H1 (cell line): ENCODE data around the gene CNIH1. TPM values are rescaled to one million over a fixed set of nuclear protein-coding genes. Genes with fewer than 3 reads are reported as not detected.

ENCODE experiments used
- CTCF ChIA-PET: fragments of 300-600 bp; sonication (Branson Sonifier 250); formaldehyde crosslinking; loops from one replicate; lab custom pipeline; 2021; ENCODE audit not compliant: partially characterized antibody; lab: Charles Lee
- POLR2A ChIA-PET: fragments of 300-600 bp; sonication (Branson Sonifier 250); formaldehyde crosslinking; loops from one replicate; lab custom pipeline; 2021; ENCODE audit warnings: inconsistent platforms; ENCODE audit not compliant: partially characterized antibody; lab: Charles Lee
- DNase-seq, 2 experiments: peaks; one replicate each; pipeline versions ENCODE4 v3.0.0 to v3.0.0-alpha.2; 2010 to 2022; ENCODE audit warnings: low spot score in 2 of 2, low read depth in 1 of 2, mixed read lengths in 1 of 2
- FAIRE-seq: peaks from 2 replicates; lab custom pipeline; 2011; peaks lifted over from hg19 to GRCh38; lab: Jason Lieb, UNC
- H2AFZ ChIP-seq: 2 replicates; pipeline ENCODE4 v1.8.1; 2012; ENCODE audit warnings: low read length, inconsistent platforms
- H2AK5ac ChIP-seq: 2 replicates; pipeline ENCODE4 v1.6.1; 2013; ENCODE audit warnings: low read depth, low read length
- H2BK120ac ChIP-seq: replicated peaks from 2 replicates; pipeline ENCODE3; 2013; ENCODE audit warnings: low read depth, low read length, inconsistent platforms
- H2BK12ac ChIP-seq: 2 replicates; pipeline ENCODE4 v1.6.1; 2013; ENCODE audit warnings: low read depth, low read length
- H2BK15ac ChIP-seq: 2 replicates; pipeline ENCODE4 v1.6.1; 2013; ENCODE audit warnings: low read length
- H2BK20ac ChIP-seq: 2 replicates; pipeline ENCODE4 v1.6.1; 2013; ENCODE audit warnings: low read length
- H2BK5ac ChIP-seq: 2 replicates; pipeline ENCODE4 v1.6.1; 2013; ENCODE audit warnings: low read depth, low read length
- H3K14ac ChIP-seq: 2 replicates; pipeline ENCODE4 v1.6.1; 2013; ENCODE audit warnings: inconsistent platforms; ENCODE audit not compliant: insufficient read length
- H3K18ac ChIP-seq: 2 replicates; pipeline ENCODE4 v1.6.1; 2013; ENCODE audit warnings: low read length; ENCODE audit errors: extremely low read depth
- H3K23ac ChIP-seq: 2 replicates; pipeline ENCODE4 v1.6.1; 2013; ENCODE audit warnings: inconsistent platforms; ENCODE audit not compliant: insufficient read length
- H3K23me2 ChIP-seq: 2 replicates; pipeline ENCODE4 v1.6.1; 2013; ENCODE audit warnings: low read depth, low read length
- H3K27ac ChIP-seq: 2 replicates; pipeline ENCODE4 v1.6.1; 2011; ENCODE audit warnings: low read depth, low read length, inconsistent platforms
- H3K27me3 ChIP-seq, 4 experiments: replicated peaks in 1 of 4; 1 replicate in 1 of 4; 2 replicates in 3 of 4; pipeline versions ENCODE4 v1.6.1 to v1.8.1; 2011 to 2013; ENCODE audit warnings: low read length in 3 of 4, mild to moderate bottlenecking in 3 of 4, inconsistent platforms in 2 of 4, mixed read lengths in 2 of 4, moderate library complexity in 1 of 4; ENCODE audit not compliant: control insufficient read depth in 3 of 4, insufficient read depth in 3 of 4; ENCODE audit errors: extremely low read depth in 1 of 4
- H3K36me3 ChIP-seq, 4 experiments: 2 replicates each; pipeline versions ENCODE4 v1.6.1 to v1.8.1; 2011 to 2013; ENCODE audit warnings: mild to moderate bottlenecking in 4 of 4, low read length in 3 of 4, moderate library complexity in 2 of 4, control low read depth in 1 of 4, inconsistent platforms in 1 of 4; ENCODE audit not compliant: insufficient read depth in 4 of 4, control insufficient read depth in 2 of 4
- H3K4ac ChIP-seq: replicated peaks from 2 replicates; pipeline ENCODE3; 2013; ENCODE audit warnings: low read length, low read depth, mixed read lengths, inconsistent platforms; ENCODE audit not compliant: insufficient read length
- H3K4me1 ChIP-seq, 4 experiments: replicated peaks in 1 of 4; 1 replicate in 1 of 4; 2 replicates in 3 of 4; pipeline versions ENCODE4 v1.6.1 to v1.8.1; 2011 to 2013; ENCODE audit warnings: low read length in 3 of 4, inconsistent platforms in 2 of 4, mixed read lengths in 1 of 4; ENCODE audit not compliant: insufficient read depth in 4 of 4, control insufficient read depth in 3 of 4
- H3K4me2 ChIP-seq, 2 experiments: 2 replicates each; pipeline versions ENCODE4 v1.6.1 to v1.8.1; 2011 to 2013; ENCODE audit warnings: low read depth in 2 of 2, low read length in 2 of 2, control low read depth in 1 of 2, inconsistent platforms in 1 of 2, mild to moderate bottlenecking in 1 of 2; ENCODE audit not compliant: insufficient read depth in 1 of 2
- H3K4me3 ChIP-seq, 4 experiments: fragments of 200-600, 300-600 bp in 1 of 4; sonication (generic), shearing (Covaris generic), sonication (Bioruptor Twin) in 1 of 4; 2 replicates each; pipeline versions ENCODE4 v1.5.1 to v1.8.1; 2011 to 2016; ENCODE audit warnings: low read length in 4 of 4, low read depth in 3 of 4, control low read depth in 2 of 4, inconsistent platforms in 2 of 4, mild to moderate bottlenecking in 2 of 4, mixed read lengths in 1 of 4, moderate library complexity in 1 of 4; ENCODE audit not compliant: insufficient read depth in 2 of 4; ENCODE audit errors: extremely low read depth in 1 of 4
- H3K56ac ChIP-seq: replicated peaks from 2 replicates; pipeline ENCODE3; 2013; ENCODE audit warnings: low read depth, mild to moderate bottlenecking, mixed read lengths, low read length, inconsistent platforms; ENCODE audit not compliant: insufficient read length
- H3K79me1 ChIP-seq: 2 replicates; pipeline ENCODE4 v1.6.1; 2013; ENCODE audit warnings: low read depth, low read length, control low read depth
- H3K79me2 ChIP-seq, 2 experiments: 2 replicates each; pipeline versions ENCODE4 v1.6.1 to v1.8.1; 2012 to 2013; ENCODE audit warnings: low read length in 2 of 2, mild to moderate bottlenecking in 2 of 2, inconsistent platforms in 1 of 2; ENCODE audit not compliant: insufficient read depth in 2 of 2, control insufficient read depth in 1 of 2
- H3K9ac ChIP-seq, 4 experiments: replicated peaks in 1 of 4; 1 replicate in 1 of 4; 2 replicates in 3 of 4; pipeline versions ENCODE4 v1.6.1 to v1.8.1; 2011 to 2013; ENCODE audit warnings: low read depth in 3 of 4, low read length in 3 of 4, control low read depth in 2 of 4, mild to moderate bottlenecking in 2 of 4, moderate library complexity in 2 of 4, inconsistent platforms in 1 of 4; ENCODE audit errors: extremely low read depth in 1 of 4
- H3K9me3 ChIP-seq, 2 experiments: 2 replicates each; pipeline versions ENCODE4 v1.6.1 to v1.8.1; 2012 to 2013; ENCODE audit warnings: mild to moderate bottlenecking in 2 of 2, moderate library complexity in 2 of 2, control low read depth in 1 of 2, inconsistent platforms in 1 of 2, low read depth in 1 of 2, low read length in 1 of 2, mixed read lengths in 1 of 2; ENCODE audit not compliant: insufficient read depth in 2 of 2
- H4K20me1 ChIP-seq, 2 experiments: replicated peaks in 1 of 2; 2 replicates each; pipeline versions ENCODE3 to v1.8.1; 2011 to 2013; ENCODE audit warnings: inconsistent platforms in 2 of 2, low read length in 2 of 2, mild to moderate bottlenecking in 1 of 2; ENCODE audit not compliant: insufficient read depth in 2 of 2, control insufficient read depth in 1 of 2
- H4K5ac ChIP-seq: 2 replicates; pipeline ENCODE4 v1.6.1; 2013; ENCODE audit warnings: low read length, low read depth, mixed read lengths, inconsistent platforms; ENCODE audit not compliant: insufficient read length
- H4K8ac ChIP-seq: 2 replicates; pipeline ENCODE4 v1.8.0; 2013; ENCODE audit warnings: mild to moderate bottlenecking, moderate library complexity, low read length, inconsistent platforms; ENCODE audit not compliant: insufficient read depth; ENCODE audit errors: extremely low read depth
- H4K91ac ChIP-seq: replicated peaks from 2 replicates; pipeline ENCODE3; 2013; ENCODE audit warnings: low read length, mixed read lengths, inconsistent platforms; ENCODE audit not compliant: insufficient read length
- CTBP2 ChIP-seq: IDR thresholded peaks from 2 replicates; pipeline ENCODE4 v1.7.0; 2011; ENCODE audit warnings: borderline replicate concordance, mild to moderate bottlenecking, moderate library complexity, mixed read lengths, low read length; ENCODE audit not compliant: insufficient read depth, insufficient read length
- WGBS, 2 experiments: shearing (Covaris generic) in 1 of 2; methylation state at CpG; one replicate each; pipeline versions ENCODE4 v1.1.6 to v1.1.7; 2013 to 2015; ENCODE audit warnings: low lambda C conversion rate in 2 of 2, mixed read lengths in 2 of 2, inconsistent platforms in 1 of 2, low coverage in 1 of 2, missing lambda C conversion rate in 1 of 2; ENCODE audit not compliant: insufficient replicate concordance in 2 of 2, insufficient coverage in 1 of 2, insufficient read length in 1 of 2; ENCODE audit errors: extremely low coverage in 1 of 2, missing lambda C conversion rate in 1 of 2; 5-methylcytosine and 5-hydroxymethylcytosine counted together
- polyA plus RNA-seq, 7 experiments: library from polyadenylated mRNA; depleted of rRNA in 3 of 7; stranded (reverse) in 5 of 7; unstranded in 2 of 7; fragments of >200 nt in 5 of 7; fragments of 200-250 nt in 2 of 7; gene quantifications; 1 replicate in 5 of 7; 2 replicates in 1 of 7; 4 replicates in 1 of 7; pipeline versions ENCODE4 v1.2.1 to v1.2.3, GENCODE V29; 2011 to 2013; ENCODE audit warnings: missing spikeins in 2 of 7, mixed read lengths in 2 of 7
- total RNA-seq: library from RNA; stranded (reverse); fragmentation: NEBNext Ultra II Directional; extraction: Animal tissue kit (Norgen Biotek cat#: 25700); gene quantifications from 2 replicates; pipeline ENCODE4 v1.2.1, GENCODE V29; 2021

The CNIH1 gene
- total and polyA plus RNA-seq, 2 of the 8 experiments (the other 6 are each of a cell fraction or from before 2014, with no cell fraction given) = 119 to 333 TPM

DNA sequence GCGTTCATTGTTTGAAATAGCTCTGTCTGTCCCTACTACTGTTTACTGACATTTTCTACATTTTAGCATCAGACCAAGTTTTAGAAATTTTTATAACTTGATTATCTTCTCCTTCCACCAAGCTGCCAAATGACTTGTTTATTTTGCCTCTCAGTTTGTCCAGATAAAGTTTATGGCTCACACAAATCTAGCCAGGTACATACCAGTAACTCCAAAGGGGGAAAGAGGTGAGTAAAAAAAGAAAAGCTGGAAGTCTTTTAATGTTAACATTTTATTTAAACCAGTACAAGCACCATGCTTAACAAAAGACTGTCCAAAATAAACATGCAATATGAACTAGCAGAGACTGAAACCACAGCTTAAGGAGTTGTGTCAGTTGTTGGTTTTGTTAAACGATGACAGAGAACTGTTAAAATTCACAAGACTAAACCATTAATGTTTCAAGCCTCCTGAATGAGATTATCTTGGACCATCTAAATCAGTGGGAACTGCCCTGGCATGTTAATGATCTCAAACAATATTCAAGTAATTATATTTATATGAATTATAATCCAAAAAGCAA is 33.1 kb upstream of the CNIH1 start:
- H2BK15ac ChIP-seq = no peak overlapping the region
- H3K4me3 ChIP-seq = no peak overlapping the region
- no peak overlapping the region for H2AFZ ChIP-seq
- peaks cover 0 to 27% (median 4%) of the 10 kb centered on the region in 4 experiments; a peak in 3 of 8 replicates for H3K36me3 ChIP-seq
- H2BK120ac ChIP-seq = no peak overlapping the region
- no peak overlapping the region for H3K27ac ChIP-seq
- no peak overlapping the region for H2BK12ac ChIP-seq
- H3K79me1 ChIP-seq = no peaks in the 10 kb centered on the region
- H4K20me1 ChIP-seq = no peaks in the 10 kb centered on the region
- H3K27me3 ChIP-seq = no peaks in the 10 kb centered on the region
- no peak overlapping the region for H2BK5ac ChIP-seq
- H3K14ac ChIP-seq = no peak overlapping the region
- no peak overlapping the region for H3K4me2 ChIP-seq
- H4K91ac ChIP-seq = no peak overlapping the region
- no peaks in the 10 kb centered on the region for H3K23me2 ChIP-seq
- 93% methylated on average over 2 of the region's 2 CpGs; no CpG with 5 or more reads in 1 of the 2 experiments for WGBS, 2 experiments
- H4K5ac ChIP-seq = no peak overlapping the region
- H3K23ac ChIP-seq = no peak overlapping the region
- H3K79me2 ChIP-seq = no peaks in the 10 kb centered on the region
- no peak overlapping the region for H3K56ac ChIP-seq
- no peak overlapping the region for H2BK20ac ChIP-seq
- CTCF ChIA-PET = interaction anchor here (0.9 to 3.5 kb wide), 6 partner anchors 10 to 54 kb away, joined by 3 to 15 read pairs (median 4); partner anchors contain the start of gene GMFB
- POLR2A ChIA-PET = no interaction called here
- TF ChIP-seq CTBP2 = no peak
- H3K4ac ChIP-seq = no peak overlapping the region
- no peak overlapping the region for H4K8ac ChIP-seq
- H2AK5ac ChIP-seq = no peak overlapping the region
- H3K9ac ChIP-seq = no peak overlapping the region
- no peak for FAIRE-seq
- no peaks in the 10 kb centered on the region; a peak in 1 of 7 replicates for H3K4me1 ChIP-seq
- DNase-seq = no peak
- no peaks in the 10 kb centered on the region for H3K9me3 ChIP-seq
- no peak overlapping the region for H3K18ac ChIP-seq
